T-helper 22 cell (primary cell): ENCODE results near the gene TMX2.
"Not testable (repeated sequence)": the region's sequence is repeated elsewhere in the genome, so short reads cannot be mapped to it uniquely, and the experiment has no call there.

Experiments used
- DNase-seq: peaks from one replicate; pipeline ENCODE4 v3.0.0-alpha.2; 2020; ENCODE audit warnings: low read depth

The TMX2 gene

DNA sequence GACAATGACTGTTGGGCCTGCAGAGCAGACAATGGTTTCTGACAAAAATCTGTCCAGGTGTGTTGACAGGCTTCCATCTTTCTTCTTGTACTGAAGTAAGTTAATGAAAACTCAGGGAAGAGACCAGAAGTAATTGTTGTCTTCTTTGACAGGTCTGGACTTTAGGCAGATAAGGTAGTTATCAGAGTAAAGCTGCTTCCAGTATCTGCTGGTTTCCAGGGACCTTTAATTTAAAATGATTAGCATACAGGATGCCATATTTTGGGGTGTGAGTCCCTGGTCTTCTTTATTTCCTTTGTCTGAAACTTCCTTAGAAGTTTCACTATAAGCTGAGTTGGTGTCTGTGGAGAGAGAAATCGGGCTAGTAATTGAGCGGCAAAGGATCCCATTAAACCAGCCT, 1.4 kb downstream of the TMX2 start:
- DNase-seq = no peak

DNA sequence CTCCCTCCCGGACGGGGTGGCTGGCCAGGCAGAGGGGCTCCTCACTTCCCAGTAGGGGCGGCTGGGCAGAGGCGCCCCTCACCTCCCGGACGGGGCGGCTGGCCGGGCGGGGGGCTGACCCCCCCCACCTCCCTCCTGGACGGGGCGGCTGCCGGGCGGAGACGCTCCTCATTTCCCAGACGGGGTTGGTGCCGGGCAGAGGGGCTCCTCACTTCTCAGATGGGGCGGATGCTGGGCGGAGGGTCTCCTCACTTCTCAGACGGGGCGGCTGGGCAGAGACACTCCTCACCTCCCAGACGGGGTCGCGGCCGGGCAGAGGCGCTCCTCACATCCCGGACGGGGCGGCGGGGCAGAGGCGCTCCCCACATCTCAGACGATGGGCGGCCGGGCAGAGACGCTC, 4.3 kb downstream of the TMX2 start:
- not testable (repeated sequence) for DNase-seq

DNA sequence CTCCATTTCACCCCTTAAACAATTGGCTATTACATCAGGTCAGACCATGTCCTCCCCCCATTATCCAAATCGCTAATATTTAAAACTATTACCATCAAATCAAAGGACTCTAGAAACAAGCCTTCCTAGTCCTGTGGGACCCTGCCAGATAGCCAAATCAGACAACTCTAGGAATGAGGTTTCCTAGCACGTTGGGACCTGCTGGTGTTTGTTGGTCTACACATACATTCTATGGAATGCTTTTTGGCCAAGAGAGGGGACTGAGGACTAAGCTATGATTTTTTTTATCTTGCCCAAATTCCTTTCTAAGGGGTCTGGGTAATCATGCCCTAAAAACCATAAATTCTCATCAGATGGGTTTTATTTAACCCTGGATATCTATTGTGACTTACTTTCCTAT, 14.8 kb downstream of the TMX2 start:
- no peak for DNase-seq

DNA sequence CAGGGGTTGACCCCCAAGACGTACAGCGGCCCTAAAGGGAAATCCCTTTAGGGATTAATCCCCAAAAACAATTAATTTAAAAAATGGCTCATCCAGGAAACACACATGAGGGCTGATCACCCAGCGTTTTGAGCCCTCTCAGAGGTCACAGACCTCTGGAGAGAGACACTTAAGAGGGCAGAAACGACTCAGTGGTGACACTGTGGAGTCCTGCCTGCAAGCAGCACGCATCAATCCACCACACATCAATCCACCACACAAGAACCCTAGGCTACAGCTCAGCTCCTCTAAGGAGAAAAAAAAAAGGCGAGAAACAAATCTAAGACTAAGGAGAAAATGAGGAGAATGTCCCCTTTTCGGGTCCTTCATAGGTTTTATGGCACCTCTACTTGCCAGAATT, 16.4 kb downstream of the TMX2 start:
- DNase-seq = no peak

DNA sequence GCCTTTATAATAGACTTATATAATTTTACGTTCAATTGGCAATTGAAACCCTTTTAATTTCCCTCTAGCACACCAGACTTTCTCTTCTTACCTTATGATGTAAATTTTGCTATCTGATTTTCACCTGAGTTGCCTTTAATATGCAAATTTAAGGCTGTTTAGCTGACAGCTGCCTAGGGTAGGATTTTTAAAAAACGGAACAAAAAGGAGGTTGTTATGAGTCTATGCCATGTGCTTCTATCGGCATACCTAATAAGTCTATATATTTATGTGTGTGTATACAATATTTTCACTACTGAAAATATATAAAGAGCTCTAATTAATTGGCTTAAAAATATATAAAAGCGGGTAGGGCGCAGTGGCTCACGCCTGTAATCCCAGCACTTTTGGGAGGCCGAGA, 17.1 kb downstream of the TMX2 start:
- DNase-seq = no peak

DNA sequence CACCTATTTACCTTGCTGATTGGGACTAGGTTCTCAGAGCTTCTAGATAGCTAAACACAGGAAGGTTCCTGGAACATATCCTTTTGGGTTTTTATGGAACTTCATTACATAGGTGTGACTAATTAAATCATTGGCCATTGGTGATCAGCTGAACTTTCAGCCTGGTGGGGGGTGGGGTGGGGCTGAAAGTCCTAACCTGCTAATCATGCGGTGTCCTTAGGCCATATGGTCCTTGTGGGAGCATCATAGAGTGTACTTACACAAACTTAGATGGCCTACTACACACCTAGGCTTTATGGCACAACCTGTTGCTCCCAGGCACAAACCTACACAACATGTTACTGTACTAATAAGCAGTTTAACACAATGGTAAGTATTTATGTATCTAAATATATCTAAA, 20.3 kb downstream of the TMX2 start:
- no peak for DNase-seq

DNA sequence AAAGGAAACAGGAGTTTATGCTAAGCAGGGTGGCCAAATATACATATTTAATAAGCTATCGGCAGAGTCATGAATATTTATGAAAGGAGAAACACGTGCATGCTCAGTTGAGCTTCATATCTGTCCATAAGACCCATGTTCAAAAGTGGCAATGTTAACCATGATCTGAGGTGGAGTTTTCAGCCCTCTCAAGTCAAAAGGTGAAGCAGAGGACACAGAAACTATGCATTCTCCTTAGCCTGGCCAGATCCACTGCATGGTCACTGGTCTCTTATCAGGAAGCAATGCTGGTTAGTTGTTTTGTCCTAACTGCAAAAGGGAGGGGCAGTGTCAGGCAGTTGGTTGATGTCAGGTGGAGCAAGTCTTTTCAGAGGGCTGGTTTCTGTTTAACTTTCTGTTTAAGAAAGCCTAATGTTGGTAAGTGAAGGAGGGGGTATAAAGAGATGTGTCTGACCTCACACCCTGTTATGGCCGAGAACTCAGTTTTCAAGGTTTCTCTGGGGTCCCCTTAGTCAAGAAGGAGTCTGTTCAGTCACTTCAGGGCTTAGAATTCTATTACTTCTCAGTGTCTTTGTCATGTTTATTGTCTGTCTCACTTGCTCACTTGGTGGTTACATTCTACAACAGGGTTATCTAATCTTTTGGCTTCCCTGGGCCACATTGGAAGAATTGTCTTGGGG, 23.4 kb downstream of the TMX2 start:
- DNase-seq = no peak

DNA sequence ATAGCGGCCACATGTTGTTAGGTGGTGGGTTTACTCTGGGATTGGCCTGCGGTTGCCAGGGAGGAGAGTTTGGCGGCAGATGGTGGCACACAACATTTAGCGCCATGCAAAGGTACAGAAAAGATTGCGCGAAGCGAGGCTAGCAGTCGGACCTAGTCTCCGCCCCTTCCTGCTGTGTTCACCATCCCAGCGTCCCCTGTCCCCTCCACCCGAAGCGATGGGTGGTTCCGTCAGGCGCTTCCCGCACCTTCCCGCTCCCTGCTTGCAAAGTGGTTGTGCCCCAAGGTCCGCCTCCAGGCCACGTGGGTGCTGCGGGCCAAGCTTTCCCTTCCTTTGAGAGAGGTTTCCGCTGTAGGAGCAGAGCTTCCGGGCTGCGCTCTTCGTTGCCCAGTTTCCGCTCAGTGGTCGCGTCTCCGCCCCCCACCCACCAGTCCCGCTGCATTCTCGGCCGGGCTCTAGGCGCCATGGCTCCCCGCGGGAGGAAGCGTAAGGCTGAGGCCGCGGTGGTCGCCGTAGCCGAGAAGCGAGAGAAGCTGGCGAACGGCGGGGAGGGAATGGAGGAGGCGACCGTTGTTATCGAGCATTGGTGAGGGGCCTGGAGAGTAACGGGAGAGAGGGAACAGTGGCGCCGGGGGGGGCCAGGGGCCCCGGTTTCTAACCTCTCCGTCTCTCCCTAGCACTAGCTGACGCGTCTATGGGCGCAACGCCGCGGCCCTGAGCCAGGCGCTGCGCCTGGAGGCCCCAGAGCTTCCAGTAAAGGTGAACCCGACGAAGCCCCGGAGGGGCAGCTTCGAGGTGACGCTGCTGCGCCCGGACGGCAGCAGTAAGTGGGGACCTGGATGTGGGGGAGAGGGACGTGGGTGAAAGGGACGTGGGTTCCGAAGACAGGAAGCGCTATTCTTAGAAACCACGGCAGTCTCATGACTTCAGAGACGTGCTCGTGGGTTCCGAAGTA, 29.0 kb downstream of the TMX2 start, which contains the start of gene SELENOH:
SELENOH (plus strand) TSS at position 360 of the 955 bp plus-strand sequence; CDS start at position 465, 105 bp downstream.
- DNase-seq = peak; percentile 88

DNA sequence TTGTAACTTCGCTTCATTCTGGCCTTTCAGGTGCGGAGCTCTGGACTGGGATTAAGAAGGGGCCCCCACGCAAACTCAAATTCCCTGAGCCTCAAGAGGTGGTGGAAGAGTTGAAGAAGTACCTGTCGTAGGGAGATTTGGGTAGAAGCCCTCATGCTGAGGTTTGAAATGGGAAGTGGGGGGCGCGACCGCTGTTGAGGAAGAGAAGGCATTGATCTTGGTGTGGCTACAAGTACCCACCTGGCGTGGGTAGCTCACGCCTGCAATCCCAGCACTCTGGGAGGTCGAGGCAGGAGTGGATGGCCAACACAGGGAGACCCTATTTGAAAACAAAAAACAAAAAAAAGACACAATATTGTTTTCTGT, 29.7 kb downstream of the TMX2 start:
- DNase-seq = no peak

DNA sequence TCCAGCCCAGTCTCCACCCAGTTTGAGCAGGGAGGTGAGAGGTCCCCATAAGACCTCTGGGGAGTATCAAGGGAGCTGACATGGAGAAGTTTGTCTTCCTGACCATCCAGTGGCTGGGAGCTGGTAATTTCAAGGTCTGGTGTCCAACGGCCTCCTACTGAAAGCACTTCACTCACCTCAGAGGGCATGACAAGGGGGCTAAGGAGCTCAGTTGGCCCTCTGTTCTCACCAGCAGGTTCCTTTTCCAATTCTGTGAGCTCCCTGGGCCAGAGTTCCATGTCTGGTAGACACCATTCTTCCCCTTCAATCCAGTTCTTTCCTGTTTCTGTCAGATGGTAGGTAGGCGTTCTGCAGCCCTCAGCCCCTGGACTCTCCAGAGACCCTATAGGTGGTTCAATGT, 32.0 kb downstream of the TMX2 start:
- DNase-seq = no peak

DNA sequence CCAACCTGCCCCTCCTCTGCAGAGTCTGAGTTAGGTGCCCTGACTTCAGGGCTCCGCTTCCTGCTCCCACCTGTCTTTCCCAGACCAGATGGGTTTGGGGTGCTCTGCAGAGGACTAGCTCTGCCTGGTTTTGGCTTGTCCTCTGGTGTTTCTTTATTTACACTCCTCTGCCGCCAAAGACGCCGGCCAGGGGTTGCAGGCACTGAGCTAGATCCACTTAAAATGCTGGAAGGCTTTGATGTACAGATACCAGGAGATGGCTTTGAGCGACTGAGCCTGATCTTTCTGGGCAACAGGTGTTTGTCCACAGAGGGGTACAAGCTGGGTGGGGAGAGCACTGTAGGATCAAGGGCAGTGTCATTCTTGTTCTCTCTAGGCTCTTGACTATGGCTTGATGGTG, 32.8 kb downstream of the TMX2 start:
- no peak for DNase-seq

DNA sequence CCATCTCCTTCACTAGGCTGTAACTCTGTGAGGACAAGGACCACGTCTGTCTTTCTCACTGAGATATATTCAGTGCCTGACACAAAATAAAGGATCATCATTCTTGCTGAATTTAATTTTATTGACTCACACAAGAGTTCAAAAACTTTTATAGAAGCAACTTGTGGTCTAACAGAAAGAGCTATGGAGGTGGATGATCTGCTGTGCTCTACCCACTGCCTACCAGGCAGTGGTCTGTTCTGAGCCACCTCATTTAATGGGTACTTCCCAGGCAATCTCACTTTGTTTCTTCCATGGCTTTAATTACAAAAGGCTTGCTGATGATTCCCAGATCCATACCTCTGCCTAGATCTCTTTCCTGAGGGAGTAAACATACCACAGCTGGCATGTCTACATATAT, 34.5 kb downstream of the TMX2 start:
- no peak for DNase-seq

DNA sequence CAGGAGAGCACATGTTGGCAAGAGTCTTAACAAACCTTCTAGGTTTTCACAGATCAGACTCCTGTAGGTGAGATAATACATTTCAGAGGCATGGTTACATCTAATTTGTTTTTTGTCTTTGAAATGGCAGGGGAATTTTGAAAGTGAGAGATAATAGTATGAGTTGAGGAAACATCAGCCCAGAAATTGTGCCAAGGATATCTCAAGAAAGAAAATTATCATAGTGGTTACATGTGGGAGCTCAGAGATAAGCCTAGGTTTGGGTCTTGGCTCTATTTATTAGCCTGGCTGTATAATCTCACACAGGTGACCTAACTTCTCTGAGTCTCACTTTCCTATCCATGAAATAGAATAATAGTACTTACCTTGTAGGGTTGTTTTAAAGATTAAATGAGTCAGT, 38.8 kb downstream of the TMX2 start:
- DNase-seq = no peak

DNA sequence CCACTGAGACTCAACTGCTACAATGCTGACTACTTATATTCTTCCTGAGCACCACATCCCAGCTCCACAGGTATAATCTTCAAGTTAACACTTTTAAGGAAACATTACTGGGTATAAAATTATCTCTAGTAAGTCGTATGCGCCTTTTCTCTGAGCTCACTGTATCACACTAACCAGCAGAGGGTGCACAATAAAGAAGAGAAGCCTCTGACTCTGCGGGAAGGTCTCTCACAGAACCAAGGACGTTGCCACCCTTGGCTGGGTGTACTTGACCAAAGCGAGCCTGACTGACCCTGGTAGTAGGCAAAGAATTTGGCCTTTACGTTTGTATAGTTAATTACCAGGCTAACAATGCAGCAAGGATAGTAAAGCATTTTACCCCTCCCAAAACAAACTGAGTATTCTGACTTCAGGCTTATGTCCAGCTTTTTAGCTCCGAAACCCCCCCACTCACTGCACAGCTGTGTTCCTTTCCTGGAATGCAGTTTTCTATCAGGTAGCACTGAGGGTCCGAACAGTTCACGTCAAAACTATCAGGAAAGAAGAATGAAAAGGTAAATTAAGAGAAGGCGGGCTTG, 39.4 kb downstream of the TMX2 start, which contains the start of gene BTBD18:
BTBD18 (minus strand) TSS at position 144 of the 578 bp plus-strand sequence. CDS start 631 bp downstream, outside the sequence.
- DNase-seq = no peak

DNA sequence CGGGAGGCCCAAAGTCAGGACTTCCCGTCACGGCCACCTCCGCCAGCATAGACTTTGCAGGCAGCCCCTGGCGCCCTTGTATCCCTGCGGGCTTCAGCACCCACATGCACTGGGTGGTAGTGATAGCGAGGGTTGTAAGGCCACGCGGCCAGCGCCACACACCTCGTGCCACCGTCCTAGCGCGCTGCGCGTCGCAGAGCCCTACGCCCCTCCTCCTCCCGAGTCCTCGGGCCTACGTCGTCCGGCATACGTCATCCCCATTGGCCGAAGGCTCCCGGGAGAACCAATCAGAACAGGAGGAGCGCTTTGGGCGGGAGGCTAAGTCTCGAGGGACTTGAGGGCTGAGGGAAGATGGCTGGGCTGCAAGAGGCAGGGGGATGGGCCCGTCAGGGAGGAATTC, 40.6 kb downstream of the TMX2 start:
- DNase-seq = no peak

DNA sequence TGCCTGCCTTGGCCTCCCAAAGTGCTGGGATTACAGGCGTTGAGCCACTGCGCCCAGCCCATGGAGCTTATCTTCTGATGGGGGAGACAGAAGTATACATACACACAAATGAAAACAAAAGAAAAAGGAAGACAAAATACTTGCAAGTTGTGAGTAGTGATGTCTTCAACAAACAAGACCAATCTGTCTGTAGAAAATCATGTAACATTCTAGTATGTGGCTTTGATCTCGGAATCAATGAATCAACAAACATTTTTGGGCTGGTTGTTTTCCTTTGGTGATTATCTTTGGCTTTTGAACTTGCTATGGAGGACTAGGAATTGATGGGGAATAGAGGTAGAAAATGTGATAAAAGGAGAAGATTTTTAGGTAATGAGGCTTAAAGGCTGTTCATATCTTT, 45.8 kb downstream of the TMX2 start:
- no peak for DNase-seq

DNA sequence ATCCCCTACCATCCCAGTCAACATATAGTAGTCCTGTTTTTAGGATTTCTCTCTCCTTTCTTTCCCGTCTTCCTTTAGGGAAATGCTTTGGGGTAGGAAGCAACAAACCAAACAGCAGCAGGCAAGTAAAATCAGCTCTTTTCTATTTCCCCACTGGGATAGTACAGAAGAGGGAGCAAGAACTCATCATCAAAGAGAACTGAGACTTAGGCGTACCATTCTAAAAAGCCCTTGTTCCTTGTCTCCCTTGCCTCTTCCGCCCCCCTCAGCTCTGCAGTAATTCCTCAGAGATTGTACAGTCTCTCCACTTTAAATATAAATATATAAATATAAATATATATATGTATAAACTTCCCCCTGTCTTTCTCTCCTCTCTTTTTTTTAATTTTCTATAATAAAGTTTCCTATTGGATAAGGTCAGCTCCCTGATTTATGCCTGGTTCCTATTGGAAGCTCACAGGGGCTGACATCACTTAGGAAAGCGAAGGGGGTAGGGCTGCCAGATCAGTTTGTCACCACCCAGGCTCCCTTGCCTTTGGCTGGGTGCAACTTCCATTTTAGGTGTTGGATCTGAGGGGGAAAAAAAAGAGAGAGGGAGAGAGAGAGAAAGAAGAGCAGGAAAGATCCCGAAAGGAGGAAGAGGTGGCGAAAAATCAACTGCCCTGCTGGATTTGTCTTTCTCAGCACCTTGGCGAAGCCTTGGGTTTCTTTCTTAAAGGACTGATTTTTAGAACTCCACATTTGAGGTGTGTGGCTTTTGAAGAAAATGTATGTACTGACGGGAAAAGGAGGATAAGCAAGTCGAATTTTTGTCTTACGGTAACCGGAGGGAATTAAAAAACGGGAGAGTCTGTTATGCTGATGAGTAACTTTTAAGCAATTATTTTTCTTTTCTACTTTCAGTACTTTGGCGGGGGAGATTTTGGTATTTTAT, 49.2 kb downstream of the TMX2 start, which contains the start of gene CTNND1:
CTNND1 (plus strand) TSS at position 502 of the 934 bp plus-strand sequence. CDS start 29,677 bp downstream, outside the sequence.
- DNase-seq = no peak

DNA sequence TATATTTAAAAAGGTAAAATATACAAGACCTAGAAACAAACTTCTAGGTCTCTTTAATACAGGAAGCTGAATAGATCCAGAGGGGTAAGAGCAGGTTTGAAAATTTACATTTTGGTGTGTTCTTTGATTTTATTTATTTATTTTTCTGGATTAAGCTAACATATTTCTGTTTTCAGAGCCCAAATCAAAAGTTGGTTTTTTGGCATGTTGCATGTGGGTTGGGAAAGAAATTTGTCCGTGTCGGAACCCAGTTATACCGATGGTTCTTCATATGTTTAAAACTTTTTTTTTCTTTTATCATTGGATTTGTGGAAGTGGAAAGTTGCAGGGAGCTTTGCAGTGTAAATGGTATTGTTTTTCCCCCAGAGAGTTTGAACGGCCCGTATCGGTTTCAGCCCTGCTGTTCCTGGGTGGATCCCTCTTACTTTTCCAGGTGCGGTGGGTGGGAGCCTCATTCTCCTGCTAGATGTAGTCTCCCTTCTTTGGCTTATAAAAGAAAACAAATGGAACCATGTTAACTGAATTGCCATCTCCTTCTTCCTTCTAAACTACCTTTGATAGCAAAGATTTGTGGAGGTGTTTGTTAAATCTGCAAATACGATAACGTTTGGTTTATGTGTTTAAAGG, 50.0 kb downstream of the TMX2 start:
- no peak for DNase-seq

DNA sequence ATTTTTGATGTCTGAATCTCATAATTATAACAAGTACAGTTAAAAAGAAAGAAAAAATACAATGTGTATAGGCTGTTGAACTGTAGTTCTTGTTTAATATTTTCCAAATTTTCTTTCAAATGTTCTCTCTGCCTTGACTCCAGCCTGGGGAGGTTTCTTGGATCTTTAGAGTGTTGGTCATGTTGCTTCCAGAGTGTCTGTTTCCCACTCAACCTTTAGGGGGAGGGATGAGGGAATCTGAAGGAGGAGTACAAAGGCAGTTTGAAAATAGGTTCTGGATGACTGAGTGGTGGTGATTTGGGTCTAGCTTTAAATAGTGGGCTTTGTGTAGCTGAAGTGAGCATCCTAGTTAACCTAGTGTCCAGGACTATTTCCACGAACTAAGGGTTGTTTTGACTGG, 51.2 kb downstream of the TMX2 start:
- no peak for DNase-seq

DNA sequence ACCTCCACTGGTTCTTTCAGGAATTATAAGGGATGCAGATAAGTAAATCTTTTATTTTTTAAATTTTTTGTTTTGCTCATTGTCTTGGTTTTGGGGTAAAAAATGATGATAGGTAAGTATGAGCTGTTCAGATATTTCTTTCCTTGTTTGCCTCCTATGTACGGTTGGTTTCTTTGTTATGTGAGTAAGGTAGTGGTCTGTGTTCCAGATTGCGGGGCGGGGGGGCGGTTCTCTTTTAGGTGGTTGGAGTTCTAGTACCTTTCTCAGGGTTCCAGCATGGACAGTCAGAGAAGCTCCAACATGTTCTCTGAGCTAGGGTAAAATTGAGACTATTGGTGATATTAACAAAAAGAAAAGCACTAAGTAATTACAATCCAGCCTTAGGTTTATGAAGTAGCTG, 51.6 kb downstream of the TMX2 start:
- DNase-seq = no peak

DNA sequence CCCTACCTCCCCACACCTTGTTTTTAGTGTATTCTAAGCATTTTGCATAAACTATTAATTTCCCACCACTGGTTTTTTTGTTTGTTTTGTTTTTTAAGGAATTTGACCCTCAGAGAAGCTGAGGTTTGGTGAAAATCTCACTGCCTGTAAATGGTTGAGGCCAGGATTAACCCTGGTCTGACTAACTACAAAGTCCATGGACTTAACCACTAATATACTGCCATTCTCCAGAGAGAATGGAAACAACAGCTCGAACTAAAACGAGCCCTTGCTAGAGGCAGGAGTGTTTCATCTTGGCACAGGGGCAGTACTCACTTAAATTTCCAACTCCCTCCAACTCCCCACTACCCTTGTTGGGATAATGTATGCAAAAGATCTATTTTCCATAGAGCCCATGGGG, 52.2 kb downstream of the TMX2 start:
- DNase-seq = no peak
